Dermis blood vessel endothelial cell (primary cell): ENCODE measurements around the gene TMEM138. TPM values are rescaled to one million over a fixed set of nuclear protein-coding genes. Genes with fewer than 3 reads are reported as not detected.
A peak's percentile ranks its signal among the peaks of the same experiment; 100 is the strongest.

Experiments
- DNase-seq: peaks from one replicate; pipeline ENCODE4 v3.0.0; 2010
- total RNA-seq: library from RNA; depleted of rRNA; stranded (reverse); fragments of >200 nt; gene quantifications from 2 replicates; pipeline ENCODE4 v1.2.3, GENCODE V29; 2014

TMEM138 gene
- total RNA-seq, 1 donor from 2014 or later, result 12.8 TPM

- DNase-seq, result no peak
Observed at GRCh38 chr11:61342207-61342803, 19.9 kb upstream of the TMEM138 start.

GRCh38 chr11:61343792-61344745, 18.1 kb upstream of the TMEM138 start:
- no peak for DNase-seq

- DNase-seq, result no peak
Observed at GRCh38 chr11:61345170-61345610, 17.0 kb upstream of the TMEM138 start.

- no peak for DNase-seq
Observed at GRCh38 chr11:61345954-61346843, 16.0 kb upstream of the TMEM138 start.

DNA sequence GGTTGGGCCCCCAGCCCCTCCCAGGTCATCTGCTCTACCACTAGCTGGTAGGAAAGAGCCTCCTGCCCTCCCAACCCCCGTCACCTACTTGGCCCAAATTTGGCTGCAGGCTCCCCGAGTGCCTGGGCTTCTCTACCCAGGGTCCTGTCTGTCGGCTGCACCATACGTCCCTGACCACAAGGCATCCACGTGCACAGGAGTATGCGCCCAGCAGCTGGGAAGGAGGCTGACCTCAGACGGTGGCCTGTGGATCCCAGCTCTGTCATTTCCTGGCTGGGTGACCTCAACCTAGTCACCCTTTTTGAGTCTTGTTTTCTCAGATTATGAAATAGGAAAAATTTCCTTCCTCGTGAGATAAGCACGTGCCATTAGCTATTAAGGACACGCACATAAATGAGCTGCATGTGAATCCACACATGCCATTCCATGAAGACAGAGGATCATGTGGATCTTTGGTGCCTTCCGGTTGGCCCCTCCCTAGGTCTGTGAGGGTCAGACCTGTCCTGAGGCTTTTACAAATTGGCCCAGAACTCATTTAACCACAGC, 14.2 kb upstream of the TMEM138 start:
- peak; percentile 93 for DNase-seq

DNA sequence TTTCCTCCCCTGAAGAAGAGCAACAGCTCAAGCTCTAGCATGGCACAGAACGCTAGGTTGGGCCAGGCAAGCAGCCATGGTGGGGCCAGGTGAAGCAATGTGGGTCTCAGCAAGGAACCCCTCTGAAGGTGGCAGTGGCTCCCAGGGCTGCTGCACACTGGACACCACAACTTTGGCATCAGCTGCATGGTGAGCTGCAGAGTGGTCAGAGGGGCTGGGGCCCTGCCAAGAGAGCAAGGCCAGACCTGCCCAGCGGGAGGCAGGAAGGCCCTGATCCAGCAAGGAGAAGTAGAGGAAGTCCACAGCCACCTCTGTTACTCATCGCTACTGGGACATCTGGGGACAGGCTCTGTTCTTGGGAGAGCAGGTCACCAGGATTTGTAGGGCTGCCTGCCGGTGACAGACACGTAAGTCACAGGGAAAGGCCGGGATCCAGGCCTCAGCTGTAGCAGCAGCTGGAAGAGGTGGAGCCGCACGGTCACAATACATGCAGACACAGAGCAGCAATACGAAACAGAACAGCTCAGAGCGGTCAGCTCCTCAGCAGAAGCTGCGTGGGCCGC, 12.9 kb upstream of the TMEM138 start:
- DNase-seq, result no peak

DNA sequence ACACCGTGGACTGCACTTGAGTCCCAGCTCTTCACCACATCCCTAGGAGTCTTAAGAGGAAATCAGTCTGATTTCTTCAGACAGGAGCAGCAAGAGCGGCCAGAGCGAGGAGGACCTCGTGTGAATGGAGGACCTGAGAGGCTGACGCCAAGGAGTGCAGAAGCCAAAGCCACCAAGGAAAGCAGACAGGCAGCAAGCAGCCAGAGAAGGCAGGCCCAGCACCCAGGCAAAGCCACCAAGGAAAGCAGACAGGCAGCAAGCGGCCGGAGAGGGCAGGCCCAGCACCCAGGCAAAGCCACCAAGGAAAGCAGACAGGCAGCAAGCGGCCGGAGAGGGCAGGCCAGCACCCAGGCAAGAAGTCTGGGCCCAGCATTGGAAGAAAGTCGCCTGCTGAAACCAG, 12.3 kb upstream of the TMEM138 start:
- no peak for DNase-seq

DNA sequence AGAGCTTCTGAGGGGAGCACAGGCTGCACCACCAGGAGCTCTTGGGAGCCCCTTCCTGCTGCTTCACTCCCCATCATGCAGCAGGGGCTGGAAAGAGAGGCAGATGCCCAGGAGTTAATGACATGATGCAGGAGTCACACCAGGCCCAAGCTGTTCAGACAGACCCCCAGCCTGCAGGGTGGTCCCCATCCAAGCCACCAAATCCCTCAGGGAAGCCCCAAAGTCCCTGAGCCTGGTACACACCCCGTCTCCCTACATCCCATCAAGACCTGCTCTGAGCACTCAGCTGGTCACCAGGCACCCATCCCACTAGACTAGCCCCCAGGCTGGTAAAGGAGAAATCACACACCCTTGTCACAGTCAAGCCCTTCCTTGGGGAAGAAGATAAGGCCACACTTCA, 11.8 kb upstream of the TMEM138 start:
- DNase-seq, result no peak

DNA sequence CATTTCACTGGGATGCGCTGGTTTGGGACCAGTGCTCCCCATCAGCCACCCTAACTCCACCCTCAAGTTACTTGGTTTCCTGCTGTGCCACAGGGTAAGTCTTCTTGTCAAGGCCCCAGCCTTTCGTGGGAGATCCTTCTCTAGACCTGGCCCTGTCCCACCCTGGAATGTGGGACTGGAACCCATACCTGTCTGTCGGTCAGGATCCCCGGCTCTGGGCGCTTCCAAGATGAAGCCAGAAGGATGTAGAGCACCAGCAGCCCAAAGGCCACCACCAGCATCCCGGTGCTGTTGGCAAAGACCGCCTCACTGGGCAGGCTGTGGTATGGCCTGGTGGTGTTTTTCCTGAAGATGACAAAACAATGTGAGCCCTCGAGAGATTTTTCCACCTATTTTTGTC, 11.4 kb upstream of the TMEM138 start:
- no peak for DNase-seq

DNA sequence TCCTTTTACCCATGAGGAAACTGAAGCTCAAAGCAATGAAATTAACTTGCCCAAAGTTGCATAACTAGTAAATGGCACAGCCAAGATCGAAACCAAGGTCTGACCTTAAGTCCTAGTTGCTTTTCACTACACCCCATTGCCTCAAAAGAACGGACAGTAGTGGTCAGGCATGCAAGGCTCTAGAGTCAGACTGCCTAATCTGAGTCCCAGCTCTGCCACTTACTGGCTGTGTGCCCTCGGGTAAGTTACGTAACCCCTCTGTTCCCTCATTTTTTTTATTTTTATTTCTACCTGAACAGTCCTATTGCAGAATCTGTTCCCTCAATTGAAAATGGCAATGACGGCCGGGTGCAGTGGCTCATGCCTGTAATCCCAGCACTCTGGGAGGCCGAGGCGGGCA, 10.1 kb upstream of the TMEM138 start:
- no peak for DNase-seq

GRCh38 chr11:61353131-61354067, 8.8 kb upstream of the TMEM138 start:
- DNase-seq, result no peak

GRCh38 chr11:61354208-61354607, 8.0 kb upstream of the TMEM138 start:
- DNase-seq, result no peak

DNA sequence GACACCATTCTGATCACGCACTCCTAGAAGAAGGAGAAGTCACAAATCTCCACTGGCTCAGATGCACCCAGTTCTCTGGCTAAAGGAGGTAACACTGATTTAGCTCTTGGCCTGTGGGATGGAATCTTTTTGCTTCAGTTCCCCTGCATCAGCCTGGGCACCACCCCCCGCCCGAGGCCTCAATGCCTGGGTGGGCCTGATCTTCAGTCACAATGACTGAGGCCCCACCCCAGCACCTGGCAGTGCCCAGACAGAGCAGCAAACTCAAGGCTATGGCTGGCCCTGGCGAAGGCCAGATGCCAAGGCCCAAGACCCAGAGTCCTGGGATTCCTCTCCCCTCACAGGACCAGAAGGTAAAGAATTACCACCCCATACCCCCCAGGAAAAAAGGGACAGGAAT, 5.5 kb upstream of the TMEM138 start:
- no peak for DNase-seq

DNA sequence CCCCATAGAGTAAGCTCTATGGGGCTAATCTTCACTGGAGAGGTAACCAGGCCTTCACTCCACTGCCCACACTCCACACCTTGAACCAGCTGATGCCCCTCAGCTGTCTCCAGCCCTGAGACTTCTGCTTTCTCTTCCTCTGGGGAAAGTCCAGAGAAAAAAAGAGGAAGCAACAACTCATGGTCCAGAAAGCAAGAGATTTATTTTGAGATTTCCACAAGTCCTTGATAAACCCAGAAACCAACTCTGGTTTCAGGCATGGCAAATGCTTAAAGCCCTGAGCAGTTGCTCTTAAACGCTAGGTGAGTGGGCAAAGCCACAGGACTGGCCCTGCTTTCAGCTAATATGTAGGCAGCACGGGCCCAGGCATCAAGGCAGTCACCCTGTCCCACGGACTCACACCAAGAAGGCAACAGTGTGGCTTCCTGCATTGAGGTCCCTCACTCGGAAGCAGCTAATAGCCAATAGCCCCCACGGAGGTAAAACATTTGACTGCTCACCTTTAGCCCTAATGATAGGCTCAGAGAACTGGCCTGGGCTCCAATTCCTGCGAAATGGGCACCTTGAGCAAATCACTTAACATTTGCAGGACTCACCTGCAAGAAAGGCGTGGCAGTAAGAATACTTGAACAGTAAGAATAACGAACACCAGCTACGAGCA, 4.8 kb upstream of the TMEM138 start:
- no peak for DNase-seq

GRCh38 chr11:61357894-61358239, 4.3 kb upstream of the TMEM138 start:
- DNase-seq, result no peak

GRCh38 chr11:61358566-61358965, 3.6 kb upstream of the TMEM138 start:
- DNase-seq, result no peak

- peak; percentile 35 for DNase-seq
Observed at GRCh38 chr11:61359516-61359915, 2.7 kb upstream of the TMEM138 start.

DNA sequence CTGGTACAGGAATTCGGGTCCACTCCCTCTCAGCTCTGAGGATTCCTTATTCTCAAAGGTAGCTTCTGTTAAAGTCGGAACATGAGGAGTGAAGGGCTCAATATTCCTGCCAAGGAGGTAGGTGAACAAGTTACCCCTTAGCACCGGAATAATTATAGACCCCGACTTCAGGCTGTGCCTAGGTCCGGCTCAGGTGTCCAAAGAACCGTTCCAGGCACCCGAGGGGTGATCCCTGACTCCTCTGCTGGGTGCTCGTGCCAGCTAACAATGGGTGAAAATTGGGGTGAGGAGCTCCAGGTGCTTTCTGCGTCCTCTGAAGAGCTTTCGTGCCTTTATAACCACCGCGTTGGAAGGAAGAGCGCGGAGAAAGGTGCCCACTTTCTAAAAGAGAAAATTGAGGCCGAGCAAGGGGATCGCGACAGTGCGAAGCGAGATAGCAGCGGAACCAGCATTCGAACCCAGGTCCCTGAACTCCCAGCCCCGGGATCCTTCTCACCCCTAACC, 885 bp upstream of the TMEM138 start:
- DNase-seq, result peak; percentile 13

DNA sequence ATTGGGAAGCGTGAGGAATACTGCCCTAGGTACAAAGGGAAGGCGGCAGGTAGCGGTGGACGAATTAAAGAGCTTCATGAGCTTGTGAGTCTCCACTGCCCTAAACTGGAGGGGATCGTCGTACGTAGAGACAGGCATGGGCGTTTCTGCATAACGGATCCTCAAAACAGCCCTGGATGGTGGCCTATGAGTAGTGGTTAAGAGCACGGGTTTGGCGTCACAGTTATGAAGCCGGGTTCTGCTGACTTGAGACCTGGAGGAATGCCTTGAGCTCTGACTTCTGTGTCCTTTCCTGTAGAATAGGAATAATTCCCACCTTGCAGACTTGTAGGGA, 335 bp downstream of the TMEM138 start:
- DNase-seq, result peak; percentile 69

DNA sequence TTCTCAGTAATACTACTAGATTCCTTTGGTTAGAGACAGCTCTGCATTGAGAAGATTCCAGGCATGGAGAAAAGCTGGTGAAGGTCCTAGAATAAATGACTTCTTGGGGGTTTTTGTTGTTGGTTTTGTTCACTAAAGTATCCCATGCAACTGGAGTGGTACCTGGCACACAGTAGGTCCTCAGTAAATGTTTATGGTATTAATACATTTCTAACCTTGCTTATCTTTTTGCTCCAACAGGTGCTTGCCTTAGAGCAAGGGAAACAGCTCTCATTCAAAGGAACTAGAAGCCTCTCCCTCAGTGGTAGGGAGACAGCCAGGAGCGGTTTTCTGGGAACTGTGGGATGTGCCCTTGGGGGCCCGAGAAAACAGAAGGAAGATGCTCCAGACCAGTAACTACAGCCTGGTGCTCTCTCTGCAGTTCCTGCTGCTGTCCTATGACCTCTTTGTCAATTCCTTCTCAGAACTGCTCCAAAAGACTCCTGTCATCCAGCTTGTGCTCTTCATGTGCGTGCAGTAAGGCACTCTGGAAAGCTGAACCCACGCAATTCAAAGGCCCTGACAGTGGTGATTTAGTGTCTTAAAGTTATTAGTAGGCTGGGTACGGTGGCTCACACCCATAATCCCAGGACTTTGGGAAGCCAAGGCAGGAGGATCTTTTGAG, 2.0 kb downstream of the TMEM138 start:
- no peak for DNase-seq
